Neuronal stem cell (in vitro differentiated cells): ENCODE results near the gene LRRC2.
"Not testable (repeated sequence)": the region's sequence is repeated elsewhere in the genome, so short reads cannot be mapped to it uniquely, and the experiment has no call there.

Experiments
- DNase-seq: peaks from one replicate; pipeline ENCODE4 v3.0.0-alpha.2; 2013; ENCODE audit warnings: low spot score
- H2AFZ ChIP-seq: one replicate; pipeline ENCODE4 v1.6.1; 2013; ENCODE audit warnings: mild to moderate bottlenecking, low read length, inconsistent platforms
- H2AK5ac ChIP-seq: 2 replicates; pipeline ENCODE4 v1.6.1; 2013; ENCODE audit warnings: low read depth, mild to moderate bottlenecking, inconsistent platforms, low read length, moderate library complexity, mixed read lengths
- H2BK120ac ChIP-seq: 2 replicates; pipeline ENCODE4 v1.6.1; 2013; ENCODE audit warnings: low read depth, mild to moderate bottlenecking, inconsistent platforms, low read length, moderate library complexity, mixed read lengths
- H2BK12ac ChIP-seq: one replicate; pipeline ENCODE4 v1.6.1; 2013; ENCODE audit warnings: low read length, inconsistent platforms
- H2BK15ac ChIP-seq: 2 replicates; pipeline ENCODE4 v1.6.1; 2013; ENCODE audit warnings: mild to moderate bottlenecking, low read length, inconsistent platforms, mixed read lengths
- H2BK5ac ChIP-seq: one replicate; pipeline ENCODE4 v1.6.1; 2013; ENCODE audit warnings: inconsistent platforms, mild to moderate bottlenecking, low read length, moderate library complexity
- H3K14ac ChIP-seq: one replicate; pipeline ENCODE4 v1.6.1; 2013; ENCODE audit warnings: low read length, inconsistent platforms
- H3K18ac ChIP-seq: 2 replicates; pipeline ENCODE4 v1.6.1; 2013; ENCODE audit warnings: low read length, inconsistent platforms
- H3K23ac ChIP-seq: 2 replicates; pipeline ENCODE4 v1.6.1; 2013; ENCODE audit warnings: low read depth, mild to moderate bottlenecking, mixed read lengths, low read length, inconsistent platforms; ENCODE audit not compliant: poor library complexity
- H3K27ac ChIP-seq: replicated peaks from 3 replicates; pipeline ENCODE4 v1.5.1; 2013; ENCODE audit warnings: low read length, inconsistent platforms
- H3K27me3 ChIP-seq, 3 experiments: 2 replicates each; pipeline ENCODE4 v1.6.1; 2013; ENCODE audit warnings: low read length in 3 of 3, mild to moderate bottlenecking in 2 of 3, inconsistent platforms in 1 of 3, low read depth in 1 of 3, mixed read lengths in 1 of 3, moderate library complexity in 1 of 3; ENCODE audit not compliant: control insufficient read depth in 3 of 3, insufficient read depth in 3 of 3
- H3K36me3 ChIP-seq, 2 donors: replicated peaks in 1 of 2; 2 replicates each; pipeline ENCODE4 v1.6.1; 2013; ENCODE audit warnings: low read length in 2 of 2; ENCODE audit not compliant: control insufficient read depth in 2 of 2, insufficient read depth in 2 of 2
- H3K4ac ChIP-seq: 2 replicates; pipeline ENCODE4 v1.6.1; 2013; ENCODE audit warnings: inconsistent platforms, mild to moderate bottlenecking, low read length, moderate library complexity
- H3K4me1 ChIP-seq, 2 donors: 1 replicate in 1 of 2; 2 replicates in 1 of 2; pipeline ENCODE4 v1.6.1; 2013; ENCODE audit warnings: low read length in 2 of 2, low read depth in 1 of 2; ENCODE audit not compliant: control insufficient read depth in 2 of 2, insufficient read depth in 1 of 2
- H3K4me2 ChIP-seq: one replicate; pipeline ENCODE4 v1.6.1; 2013; ENCODE audit warnings: mild to moderate bottlenecking, low read length, inconsistent platforms; ENCODE audit not compliant: insufficient read depth, poor library complexity, severe bottlenecking
- H3K4me3 ChIP-seq, 2 donors: 2 replicates each; pipeline ENCODE4 v1.5.1; 2013; ENCODE audit warnings: low read length in 2 of 2, mild to moderate bottlenecking in 2 of 2, inconsistent platforms in 1 of 2, moderate library complexity in 1 of 2
- H3K79me1 ChIP-seq: one replicate; pipeline ENCODE4 v1.6.1; 2013; ENCODE audit warnings: low read depth, mild to moderate bottlenecking, inconsistent platforms, low read length, moderate library complexity
- H3K9ac ChIP-seq: one replicate; pipeline ENCODE4 v1.6.1; 2013; ENCODE audit warnings: mild to moderate bottlenecking, low read depth, low read length, inconsistent platforms; ENCODE audit not compliant: poor library complexity
- H3K9me3 ChIP-seq, 2 donors: replicated peaks in 1 of 2; 2 replicates each; pipeline versions ENCODE3 to v1.6.1; 2013; ENCODE audit warnings: low read length in 2 of 2, mild to moderate bottlenecking in 2 of 2, inconsistent platforms in 1 of 2, low read depth in 1 of 2, mixed read lengths in 1 of 2, moderate library complexity in 1 of 2; ENCODE audit not compliant: control insufficient read depth in 2 of 2, insufficient read depth in 1 of 2
- H4K8ac ChIP-seq: one replicate; pipeline ENCODE4 v1.6.1; 2013; ENCODE audit warnings: low read depth, mild to moderate bottlenecking, inconsistent platforms, low read length, moderate library complexity
- H4K91ac ChIP-seq: one replicate; pipeline ENCODE4 v1.6.1; 2013; ENCODE audit warnings: low read length, low read depth, mild to moderate bottlenecking, inconsistent platforms; ENCODE audit not compliant: poor library complexity
- WGBS, 2 donors: extraction: QIAGEN DNeasy Blood & Tissue Kit; methylation state at CpG; one replicate each; pipeline ENCODE4 v1.1.7; 2013; ENCODE audit warnings: missing lambda C conversion rate in 2 of 2, mixed read lengths in 1 of 2; ENCODE audit not compliant: insufficient read length in 2 of 2, insufficient replicate concordance in 1 of 2; ENCODE audit errors: extremely low coverage in 2 of 2; 5-methylcytosine and 5-hydroxymethylcytosine counted together

Gene LRRC2

DNA sequence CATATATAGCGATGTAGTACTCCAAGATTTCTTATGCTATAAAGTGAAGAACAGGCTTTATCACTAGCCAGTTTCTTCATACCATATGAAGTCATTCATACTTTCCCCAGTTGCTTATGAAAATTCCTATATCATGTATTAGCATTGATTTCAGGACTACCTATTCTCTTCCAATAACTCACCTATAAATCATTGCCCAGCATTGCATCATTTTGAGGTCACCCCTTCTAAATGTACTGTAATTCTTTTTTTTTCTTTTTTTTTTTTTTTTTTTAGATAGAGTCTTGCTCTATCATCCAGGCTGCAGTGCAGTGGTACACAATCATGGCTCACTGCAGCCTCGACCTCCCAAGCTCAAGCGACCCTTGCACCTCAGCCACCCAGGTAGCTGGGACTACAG, 41.3 kb downstream of the LRRC2 start:
- Histone ChIP-seq H3K4me2 (no peak overlapping the region), H3K79me1 (no peaks in the 10 kb centered on the region), H4K8ac (no peak overlapping the region), H3K9me3 (no peaks in the 10 kb centered on the region), H3K9ac (no peak overlapping the region), H3K4me3 (no peak overlapping the region), H3K23ac (no peak overlapping the region), H3K14ac (no peak overlapping the region), H3K36me3 (no peaks in the 10 kb centered on the region), H2BK120ac (no peak overlapping the region), H3K18ac (no peak overlapping the region), H3K27me3 (no peaks in the 10 kb centered on the region), H2AFZ (no peak overlapping the region), H2BK12ac (no peak overlapping the region), H3K4me1 (no peaks in the 10 kb centered on the region), H3K27ac (no peak overlapping the region), H3K4ac (no peak overlapping the region), H2AK5ac (no peak overlapping the region), H2BK15ac (no peak overlapping the region), H4K91ac (no peak overlapping the region), H2BK5ac (no peak overlapping the region)
- whole genome bisulfite sequencing, 2 donors: no CpG with 5 or more reads among the region's 3 CpGs
- DNase-seq: no peak

DNA sequence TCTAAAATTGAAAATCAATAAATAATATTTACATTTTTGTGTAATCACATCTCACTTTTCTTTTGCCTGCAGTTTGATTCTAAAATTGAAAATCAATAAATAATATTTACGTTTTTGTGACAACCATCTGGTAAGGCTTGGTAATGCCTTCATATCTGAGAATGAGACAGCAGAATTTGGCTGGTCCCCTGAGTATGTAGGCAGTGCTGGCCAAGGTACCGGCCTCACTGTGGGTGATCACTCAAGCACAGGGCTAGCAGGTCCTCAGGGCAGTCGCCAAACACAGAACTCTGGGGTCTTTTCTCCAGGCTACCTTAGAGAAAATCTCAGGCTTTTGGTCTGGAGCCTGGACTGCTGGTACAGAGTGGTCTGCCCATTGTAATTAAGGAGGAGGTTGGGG, 42.1 kb downstream of the LRRC2 start:
- no peak overlapping the region for H3K4ac ChIP-seq
- DNase-seq: no peak
- no peaks in the 10 kb centered on the region for H3K4me1 ChIP-seq
- H3K4me3 ChIP-seq: no peak overlapping the region
- no peak overlapping the region for H2BK5ac ChIP-seq
- no peaks in the 10 kb centered on the region for H3K27me3 ChIP-seq
- H3K79me1 ChIP-seq: no peaks in the 10 kb centered on the region
- no peaks in the 10 kb centered on the region for H3K36me3 ChIP-seq
- no peak overlapping the region for H3K4me2 ChIP-seq
- no peak overlapping the region for H3K14ac ChIP-seq
- no peak overlapping the region for H3K27ac ChIP-seq
- H4K91ac ChIP-seq: no peak overlapping the region
- H2AFZ ChIP-seq: no peak overlapping the region
- H3K9me3 ChIP-seq: no peaks in the 10 kb centered on the region
- no peak overlapping the region for H4K8ac ChIP-seq
- H3K23ac ChIP-seq: no peak overlapping the region
- H2AK5ac ChIP-seq: no peak overlapping the region
- H2BK15ac ChIP-seq: no peak overlapping the region
- no peak overlapping the region for H2BK12ac ChIP-seq
- H3K18ac ChIP-seq: no peak overlapping the region
- H3K9ac ChIP-seq: no peak overlapping the region
- WGBS, 2 donors: no CpG with 5 or more reads among the region's 3 CpGs
- H2BK120ac ChIP-seq: no peak overlapping the region

DNA sequence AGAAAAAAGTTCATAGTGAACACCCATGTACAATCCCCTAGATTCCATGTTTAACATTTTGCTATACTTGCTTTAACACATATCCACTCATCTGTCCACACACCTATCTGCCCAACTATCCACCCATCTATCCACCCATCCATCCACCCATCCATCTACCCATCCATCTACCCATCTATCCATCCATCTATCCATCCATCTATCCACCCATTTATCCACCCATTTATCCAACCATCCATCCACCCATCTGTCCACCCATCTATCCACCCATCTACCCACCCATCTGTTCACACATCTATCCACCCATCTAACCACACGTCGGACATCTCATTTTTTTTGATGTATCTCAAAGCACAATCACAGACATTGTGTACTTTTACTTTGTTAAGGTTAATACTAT, 42.5 kb downstream of the LRRC2 start:
- Histone ChIP-seq H2BK120ac (no peak overlapping the region), H2AK5ac (no peak overlapping the region), H3K79me1 (no peaks in the 10 kb centered on the region), H3K4me3 (no peak overlapping the region), H4K91ac (no peak overlapping the region), H3K27me3 (no peaks in the 10 kb centered on the region), H3K14ac (no peak overlapping the region), H4K8ac (no peak overlapping the region), H2AFZ (no peak overlapping the region), H3K9ac (no peak overlapping the region), H3K27ac (no peak overlapping the region), H2BK15ac (no peak overlapping the region), H3K4me2 (no peak overlapping the region), H3K9me3 (no peaks in the 10 kb centered on the region), H3K36me3 (no peaks in the 10 kb centered on the region), H3K18ac (no peak overlapping the region), H3K4ac (no peak overlapping the region), H2BK5ac (no peak overlapping the region), H3K23ac (no peak overlapping the region), H2BK12ac (no peak overlapping the region), H3K4me1 (no peaks in the 10 kb centered on the region)
- no peak for DNase-seq
- WGBS, 2 donors: no CpG with 5 or more reads among the region's 2 CpGs

DNA sequence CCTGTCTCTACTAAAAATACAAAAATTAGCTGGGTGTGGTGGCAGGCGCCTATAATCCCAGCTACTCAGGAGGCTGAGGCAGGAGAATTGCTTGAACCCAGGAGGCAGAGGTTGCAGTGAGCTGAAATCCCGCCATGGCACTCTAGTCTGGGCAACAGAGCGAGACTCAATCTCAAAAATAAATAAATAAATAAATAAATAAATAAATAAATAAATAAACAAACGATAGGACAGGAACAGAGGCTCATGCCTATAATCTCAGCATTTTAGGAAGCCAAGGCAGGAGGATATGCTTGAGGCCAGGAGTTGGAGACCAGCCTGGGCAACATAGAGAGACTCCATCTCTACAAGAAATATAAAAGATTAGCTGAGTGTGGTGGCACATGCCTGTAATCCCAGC, 43.9 kb downstream of the LRRC2 start:
- H3K4ac ChIP-seq, DNase-seq, H3K18ac ChIP-seq, H3K36me3 ChIP-seq, H3K9ac ChIP-seq, H3K79me1 ChIP-seq, H2BK15ac ChIP-seq, H3K23ac ChIP-seq, H3K4me3 ChIP-seq, H4K8ac ChIP-seq, H2AFZ ChIP-seq, H3K4me2 ChIP-seq, H3K14ac ChIP-seq, H3K4me1 ChIP-seq, H4K91ac ChIP-seq, H3K9me3 ChIP-seq, H2BK5ac ChIP-seq, H3K27me3 ChIP-seq, H2AK5ac ChIP-seq, H2BK12ac ChIP-seq, H2BK120ac ChIP-seq, H3K27ac ChIP-seq: not testable (repeated sequence)
- WGBS, 2 donors: no CpG with 5 or more reads among the region's 4 CpGs
